Vagina (tissue), 2 donors: ENCODE data around the gene ARHGAP24.

Experiments
- CTCF ChIP-seq, 3 experiments: fragments of 450-650 bp in 2 of 3; fragments of 200-600 bp in 1 of 3; sonication (generic) in 1 of 3; IDR thresholded peaks; one replicate each; pipeline ENCODE4 v1.5.1; 2017 to 2019; ENCODE audit warnings: antibody characterized with exemption in 3 of 3, mild to moderate bottlenecking in 2 of 3, moderate library complexity in 2 of 3
- POLR2A ChIP-seq, 2 donors: fragments of 450-650 bp; IDR thresholded peaks; one replicate each; pipeline ENCODE4 v1.6.1; 2017; ENCODE audit warnings: antibody characterized with exemption in 2 of 2, mild to moderate bottlenecking in 2 of 2, moderate library complexity in 2 of 2
- POLR2AphosphoS5 ChIP-seq, 2 donors: sonication (generic); formaldehyde crosslinking; IDR thresholded peaks; one replicate each; pipeline ENCODE4 v1.9.0; 2017; ENCODE audit warnings: antibody characterized with exemption in 2 of 2, mild to moderate bottlenecking in 2 of 2, low read depth in 1 of 2; ENCODE audit not compliant: insufficient read depth in 1 of 2

DNA sequence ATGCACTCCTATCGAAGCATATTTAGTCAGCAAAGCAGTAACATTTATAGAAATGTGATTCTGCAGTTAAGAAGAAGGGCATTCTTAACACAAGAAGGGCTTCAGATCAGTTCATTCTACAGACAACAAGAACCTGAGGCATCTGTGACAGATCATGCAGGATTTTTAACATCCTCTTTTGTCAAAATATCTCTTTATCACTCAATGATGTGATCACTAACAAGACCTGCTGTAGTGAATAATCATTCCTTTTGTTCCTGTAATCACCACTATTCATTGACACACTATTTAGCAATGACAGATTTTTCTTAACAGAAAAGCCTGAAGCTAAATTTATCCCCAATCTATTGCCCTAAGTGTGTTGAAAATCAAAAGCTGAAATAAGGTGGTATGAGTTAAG lies 47.8 kb upstream of the ARHGAP24 start:
- no peak for TF ChIP-seq CTCF (IDR thresholded peaks at IDR 0.05)
- TF ChIP-seq POLR2A (IDR thresholded peaks at IDR 0.05) = no peak
- TF ChIP-seq POLR2AphosphoS5 (IDR thresholded peaks at IDR 0.05; ENCODE audit: insufficient read depth in 1 of 2, low read depth in 1 of 2) = no peak
